Lung (tissue), 12 donors: ENCODE data around the gene FAM83C. TPM values are rescaled to one million over a fixed set of nuclear protein-coding genes. Genes with fewer than 3 reads are reported as not detected.

Experiments
- ATAC-seq: fragments of 200-7000 bp; cut with Tn5 transposase; one replicate; pipeline ENCODE4 v1.9.1; 2020; ENCODE audit warnings: moderate number of reproducible peaks; ENCODE audit not compliant: insufficient read depth, low FRiP score
- DNase-seq, 3 donors: peaks; one replicate each; pipeline ENCODE4 v3.0.0-alpha.2; 2013 to 2017
- H3K27ac ChIP-seq, 2 donors: one replicate each; pipeline ENCODE4 v1.5.1; 2013; ENCODE audit warnings: mild to moderate bottlenecking in 2 of 2, moderate library complexity in 2 of 2, control low read depth in 1 of 2, inconsistent platforms in 1 of 2, low read depth in 1 of 2, low read length in 1 of 2
- H3K27me3 ChIP-seq, 3 donors: one replicate each; pipeline ENCODE4 v1.5.1; 2013; ENCODE audit warnings: low read length in 2 of 3; ENCODE audit not compliant: control insufficient read depth in 3 of 3, insufficient read depth in 3 of 3
- H3K36me3 ChIP-seq, 4 donors: one replicate each; pipeline ENCODE4 v1.5.1; 2013; ENCODE audit warnings: low read length in 4 of 4, mild to moderate bottlenecking in 1 of 4, moderate library complexity in 1 of 4; ENCODE audit not compliant: control insufficient read depth in 4 of 4, insufficient read depth in 4 of 4
- H3K4me1 ChIP-seq, 5 donors: one replicate each; pipeline ENCODE4 v1.5.1; 2013; ENCODE audit warnings: low read length in 5 of 5, mild to moderate bottlenecking in 2 of 5, moderate library complexity in 1 of 5; ENCODE audit not compliant: control insufficient read depth in 5 of 5, insufficient read depth in 5 of 5
- H3K4me3 ChIP-seq: one replicate; pipeline ENCODE4 v1.5.1; 2013; ENCODE audit warnings: mild to moderate bottlenecking, control low read depth, moderate library complexity
- H3K9ac ChIP-seq, 2 donors: one replicate each; pipeline ENCODE4 v1.5.1; 2013; ENCODE audit warnings: low read length in 2 of 2, control low read depth in 1 of 2; ENCODE audit not compliant: insufficient read depth in 1 of 2
- H3K9me3 ChIP-seq, 4 donors: one replicate each; pipeline ENCODE4 v1.5.1; 2013; ENCODE audit warnings: low read length in 3 of 4, mild to moderate bottlenecking in 1 of 4, moderate library complexity in 1 of 4; ENCODE audit not compliant: control insufficient read depth in 4 of 4, insufficient read depth in 3 of 4
- CTCF ChIP-seq: IDR thresholded peaks from 2 replicates; pipeline ENCODE4 v1.5.1; 2012; ENCODE audit warnings: mild to moderate bottlenecking; ENCODE audit errors: control extremely low read depth, extremely low read depth
- WGBS, 2 donors: extraction: QIAGEN DNeasy Blood & Tissue Kit; methylation state at CpG; one replicate each; pipeline ENCODE4 v1.1.7; 2013; 5-methylcytosine and 5-hydroxymethylcytosine counted together
- polyA plus RNA-seq, 2 donors: library from polyadenylated mRNA; stranded (reverse); fragments of 200-250 nt; gene quantifications; one replicate each; pipeline ENCODE4 v1.2.1, GENCODE V29; 2013
- total RNA-seq, 2 donors: library from RNA; depleted of rRNA in 1 of 2; stranded (reverse); fragments of >200 nt in 1 of 2; gene quantifications; one replicate each; pipeline ENCODE4 v1.2.1, GENCODE V29; 2014 to 2021
- donor health status: control.
- donor health status: control.
- donor health status: Bipolar disorder and iron deficiency.
- donor health status: healthy.
- donor health status: DM: yes; HTN: yes; CAD: no.

FAM83C gene
- total and polyA plus RNA-seq, 4 donors: not detected

- ATAC-seq (no peak), DNase-seq (no peak)
- no peak overlapping the region for H3K9ac ChIP-seq
- H3K4me3 ChIP-seq: no peak overlapping the region
- peaks cover 0 to 6% (median under 1%) of the 10 kb centered on the region in 5 donors for H3K4me1 ChIP-seq
- H3K27ac ChIP-seq: no peak overlapping the region
- WGBS, 2 donors: 81 to 95% methylated on average over 2 of the region's 2 CpGs
- no peaks in the 10 kb centered on the region for H3K27me3 ChIP-seq
- TF ChIP-seq CTCF: no peak
- H3K9me3 ChIP-seq: no peaks in the 10 kb centered on the region
- peaks cover 0 to 4% (median 1%) of the 10 kb centered on the region in 4 donors for H3K36me3 ChIP-seq
Observed at GRCh38 chr20:35311409-35311808, 19.2 kb upstream of the FAM83C start.

GRCh38 chr20:35307666-35308653 is 15.7 kb upstream of the FAM83C start:
- ATAC-seq: no peak
- peaks cover 0 to 10% (median 2%) of the 10 kb centered on the region in 5 donors for H3K4me1 ChIP-seq
- H3K9me3 ChIP-seq: no peaks in the 10 kb centered on the region
- H3K4me3 ChIP-seq: no peak overlapping the region
- 83 to 87% methylated on average over 13 of the region's 13 CpGs for WGBS, 2 donors
- peaks cover 0 to 8% (median 5%) of the 10 kb centered on the region in 4 donors for H3K36me3 ChIP-seq
- no peak overlapping the region for H3K9ac ChIP-seq
- peak in 1 of 3 donors; percentile 28 for DNase-seq
- H3K27ac ChIP-seq: peak overlapping the region in 1 of 2 donors; percentile 63
- H3K27me3 ChIP-seq: no peaks in the 10 kb centered on the region
- TF ChIP-seq CTCF: no peak

GRCh38 chr20:35306931-35307517 is 14.8 kb upstream of the FAM83C start:
- peak; percentile 38 for TF ChIP-seq CTCF
- Histone ChIP-seq H3K9me3 (no peaks in the 10 kb centered on the region), H3K27ac (peak overlapping the region in 1 of 2 donors; percentile 63), H3K9ac (no peak overlapping the region), H3K4me3 (no peak overlapping the region), H3K36me3 (peaks cover 0 to 10% (median 2%) of the 10 kb centered on the region in 4 donors), H3K4me1 (peaks cover 0 to 10% (median 2%) of the 10 kb centered on the region in 5 donors), H3K27me3 (no peaks in the 10 kb centered on the region)
- WGBS, 2 donors: 40 to 51% methylated on average over 4 of the region's 4 CpGs
- DNase-seq (peak; percentile 49 to 65 (median 50)), ATAC-seq (peak; percentile 52)
